Measurements from ENCODE around the gene ABCA9. TPM values are rescaled to one million over a fixed set of nuclear protein-coding genes. Genes with fewer than 3 reads are reported as not detected.
"Not testable (repeated sequence)": the region's sequence is repeated elsewhere in the genome, so short reads cannot be mapped to it uniquely, and the experiment has no call there.

ABCA9 gene
- total and polyA plus RNA-seq, 9 donors: 10.3 to 18.5 (median 13.2) TPM

DNA sequence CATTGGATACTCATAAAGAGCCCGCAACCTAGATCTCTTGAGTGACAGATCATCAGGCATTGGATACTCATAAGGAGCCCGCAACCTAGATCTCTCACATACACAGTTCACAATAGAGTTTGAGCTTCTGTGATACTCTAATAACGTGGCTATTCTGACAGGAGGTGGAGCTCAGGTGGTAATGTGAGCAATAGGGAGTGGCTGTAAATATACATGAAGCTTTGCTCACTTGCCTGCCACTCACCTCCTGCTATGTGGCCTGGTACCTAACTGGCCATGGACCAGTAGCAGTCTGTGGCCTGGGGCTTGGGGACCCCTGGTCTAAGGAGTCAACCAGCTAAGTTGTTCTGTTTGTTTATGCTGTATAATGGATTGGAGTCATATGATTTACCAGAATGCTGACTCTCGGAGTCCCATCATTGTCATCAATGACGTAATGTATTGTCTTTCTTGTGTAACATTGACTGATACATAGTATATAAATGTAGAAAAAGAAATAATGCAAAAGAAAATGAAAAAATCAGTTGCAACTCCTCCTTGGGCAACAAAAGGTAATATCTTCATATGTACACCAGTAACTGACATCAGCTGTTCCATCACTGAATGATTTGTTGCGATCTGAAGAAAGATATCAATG lies 17.5 kb downstream of the ABCA9 start:
- no peaks in the 10 kb centered on the region for H3K9me3 ChIP-seq (replicated peaks; ENCODE audit: control insufficient read depth, low read depth, low read length)
- H3K27ac ChIP-seq (ENCODE audit: low read length): no peak overlapping the region
- WGBS (ENCODE audit: insufficient coverage): no CpG with 5 or more reads among the region's 6 CpGs
- H3K27me3 ChIP-seq (ENCODE audit: control insufficient read depth, insufficient read depth, low read length): peaks cover 2% of the 10 kb centered on the region
- DNase-seq: no peak
- no peak overlapping the region for H3K4me3 ChIP-seq (ENCODE audit: low read length)
- H3K4me1 ChIP-seq (ENCODE audit: control insufficient read depth, insufficient read depth, low read length): no peaks in the 10 kb centered on the region
- peaks cover 4% of the 10 kb centered on the region for H3K36me3 ChIP-seq (ENCODE audit: control insufficient read depth, insufficient read depth, low read length)

DNA sequence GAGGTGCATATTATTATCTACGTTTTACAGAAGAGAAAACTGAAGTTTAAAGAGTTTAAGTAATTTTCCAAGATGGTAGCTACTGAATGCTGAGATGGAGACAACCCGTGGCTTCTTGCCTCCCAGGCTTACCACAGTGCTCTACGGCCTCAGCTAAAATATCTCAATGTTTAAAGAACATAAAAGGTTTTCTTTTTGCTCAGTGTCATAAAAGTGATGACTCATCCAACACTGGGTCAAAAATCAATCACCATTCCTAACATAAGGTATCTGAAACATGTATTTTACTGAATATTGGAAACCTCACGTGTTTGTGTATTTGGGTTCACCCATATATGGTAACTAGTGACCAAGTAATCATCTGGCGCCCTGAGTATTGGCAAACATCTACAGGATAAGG lies 18.4 kb downstream of the ABCA9 start:
- DNase-seq: no peak
- no CpG with 5 or more reads among the region's 5 CpGs for WGBS (ENCODE audit: insufficient coverage)
- Histone ChIP-seq H3K36me3 (ENCODE audit: control insufficient read depth, insufficient read depth, low read length) (no peaks in the 10 kb centered on the region), H3K27me3 (ENCODE audit: control insufficient read depth, insufficient read depth, low read length) (no peaks in the 10 kb centered on the region), H3K4me3 (ENCODE audit: low read length) (no peak overlapping the region), H3K27ac (ENCODE audit: low read length) (no peak overlapping the region), H3K4me1 (ENCODE audit: control insufficient read depth, insufficient read depth, low read length) (no peaks in the 10 kb centered on the region), H3K9me3 (replicated peaks; ENCODE audit: control insufficient read depth, low read depth, low read length) (peaks cover 1% of the 10 kb centered on the region)

- Histone ChIP-seq H3K27ac (ENCODE audit: low read length) (no peak overlapping the region), H3K4me3 (ENCODE audit: low read length) (no peak overlapping the region), H3K4me1 (ENCODE audit: control insufficient read depth, insufficient read depth, low read length) (no peaks in the 10 kb centered on the region), H3K27me3 (ENCODE audit: control insufficient read depth, insufficient read depth, low read length) (no peaks in the 10 kb centered on the region), H3K36me3 (ENCODE audit: control insufficient read depth, insufficient read depth, low read length) (peaks cover under 1% of the 10 kb centered on the region), H3K9me3 (replicated peaks; ENCODE audit: control insufficient read depth, low read depth, low read length) (no peaks in the 10 kb centered on the region)
- WGBS (ENCODE audit: insufficient coverage): 67% methylated on average over 1 of the region's 3 CpGs
- no peak for DNase-seq
These were observed 28.9 kb downstream of the ABCA9 start for GRCh38 chr17:69031839-69032238.

DNA sequence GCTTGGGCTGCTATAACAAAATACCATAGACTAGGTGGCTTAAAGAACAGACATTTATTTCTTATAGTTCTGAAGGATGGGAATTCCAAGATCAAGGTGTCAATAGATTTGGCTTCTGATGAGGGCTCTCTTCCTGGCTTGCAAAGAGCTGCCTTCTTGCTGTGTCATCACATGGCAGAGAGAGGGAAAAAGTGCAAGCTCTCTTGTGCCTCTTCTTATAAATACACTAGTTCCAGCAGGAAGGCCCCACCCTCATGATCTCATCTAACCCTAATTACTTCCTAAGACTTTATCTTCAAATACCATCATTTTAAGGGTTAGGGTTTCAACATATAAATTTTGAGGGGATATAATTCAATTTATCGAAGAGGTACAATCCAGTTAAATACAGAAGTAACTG lies 30.6 kb downstream of the ABCA9 start:
- DNase-seq: peak; percentile 11
- no peak overlapping the region for H3K27ac ChIP-seq (ENCODE audit: low read length)
- peaks cover 3% of the 10 kb centered on the region for H3K36me3 ChIP-seq (ENCODE audit: control insufficient read depth, insufficient read depth, low read length)
- no peaks in the 10 kb centered on the region for H3K27me3 ChIP-seq (ENCODE audit: control insufficient read depth, insufficient read depth, low read length)
- 100% methylated on average over 1 of the region's 1 CpG for WGBS (ENCODE audit: insufficient coverage)
- H3K4me1 ChIP-seq (ENCODE audit: control insufficient read depth, insufficient read depth, low read length): no peaks in the 10 kb centered on the region
- H3K9me3 ChIP-seq (replicated peaks; ENCODE audit: control insufficient read depth, low read depth, low read length): no peaks in the 10 kb centered on the region
- H3K4me3 ChIP-seq (ENCODE audit: low read length): no peak overlapping the region

DNA sequence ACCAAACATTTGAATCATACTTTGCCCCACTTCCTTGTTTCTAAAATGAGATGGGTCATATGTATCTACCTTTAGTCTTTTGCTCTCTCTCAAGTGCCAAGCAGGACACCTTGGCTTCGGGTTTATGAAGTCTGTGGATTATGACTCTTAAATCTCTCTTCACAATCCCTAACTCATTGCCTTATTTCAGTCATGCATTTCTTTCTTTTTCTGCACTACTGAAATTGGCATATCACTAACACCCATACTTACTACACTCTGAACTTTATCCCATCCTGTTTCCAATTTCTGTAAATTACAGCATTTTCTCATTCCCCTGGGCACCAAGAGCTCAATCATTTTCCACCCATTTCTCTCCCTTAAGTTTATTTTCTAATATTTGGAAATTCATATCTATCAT lies 42.0 kb downstream of the ABCA9 start:
- DNase-seq: no peak
- WGBS (ENCODE audit: insufficient coverage): 60% methylated on average over 1 of the region's 1 CpG
- no peaks in the 10 kb centered on the region for H3K27me3 ChIP-seq (ENCODE audit: control insufficient read depth, insufficient read depth, low read length)
- no peaks in the 10 kb centered on the region for H3K4me1 ChIP-seq (ENCODE audit: control insufficient read depth, insufficient read depth, low read length)
- H3K27ac ChIP-seq (ENCODE audit: low read length): no peak overlapping the region
- no peak overlapping the region for H3K4me3 ChIP-seq (ENCODE audit: low read length)
- no peaks in the 10 kb centered on the region for H3K9me3 ChIP-seq (replicated peaks; ENCODE audit: control insufficient read depth, low read depth, low read length)
- peaks cover 9% of the 10 kb centered on the region for H3K36me3 ChIP-seq (ENCODE audit: control insufficient read depth, insufficient read depth, low read length)

DNA sequence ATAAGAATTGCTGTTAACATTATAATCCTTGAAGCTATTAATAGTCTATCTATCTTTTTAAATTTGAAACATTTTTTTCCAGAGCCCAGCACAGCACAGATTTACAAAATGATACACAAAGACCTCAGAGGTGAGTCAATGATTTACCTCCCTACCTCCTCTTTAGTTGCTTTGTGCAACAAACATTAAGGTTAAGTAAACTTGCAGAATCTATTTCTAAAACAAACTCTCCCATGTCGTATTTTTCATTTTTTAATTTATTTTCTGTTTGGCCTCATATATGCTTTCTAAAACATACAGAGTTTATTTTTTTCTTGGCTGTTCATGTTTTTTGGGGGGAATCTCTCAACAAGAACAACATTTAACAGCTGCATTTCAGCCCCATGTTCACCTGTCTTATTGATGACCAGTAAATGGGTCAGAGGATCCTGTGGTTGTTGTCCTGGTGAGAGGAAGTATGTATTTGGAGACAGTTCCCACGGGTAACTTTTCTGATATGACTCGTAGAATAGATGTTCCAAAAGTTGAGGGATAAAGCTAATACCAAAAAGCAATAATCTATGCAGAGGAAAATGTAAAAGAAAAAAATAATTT lies 42.6 kb downstream of the ABCA9 start:
- Histone ChIP-seq H3K27me3 (ENCODE audit: control insufficient read depth, insufficient read depth, low read length) (no peaks in the 10 kb centered on the region), H3K9me3 (replicated peaks; ENCODE audit: control insufficient read depth, low read depth, low read length) (no peaks in the 10 kb centered on the region), H3K4me1 (ENCODE audit: control insufficient read depth, insufficient read depth, low read length) (no peaks in the 10 kb centered on the region), H3K36me3 (ENCODE audit: control insufficient read depth, insufficient read depth, low read length) (peaks cover 13% of the 10 kb centered on the region), H3K27ac (ENCODE audit: low read length) (no peak overlapping the region), H3K4me3 (ENCODE audit: low read length) (no peak overlapping the region)
- no CpG with 5 or more reads among the region's 3 CpGs for WGBS (ENCODE audit: insufficient coverage)
- no peak for DNase-seq

GRCh38 chr17:69015631-69016030 lies 45.1 kb downstream of the ABCA9 start:
- WGBS (ENCODE audit: insufficient coverage): no CpG with 5 or more reads among the region's 2 CpGs
- Histone ChIP-seq H3K36me3 (ENCODE audit: control insufficient read depth, insufficient read depth, low read length) (peaks cover 13% of the 10 kb centered on the region), H3K4me1 (ENCODE audit: control insufficient read depth, insufficient read depth, low read length) (no peaks in the 10 kb centered on the region), H3K4me3 (ENCODE audit: low read length) (no peak overlapping the region), H3K27ac (ENCODE audit: low read length) (no peak overlapping the region), H3K27me3 (ENCODE audit: control insufficient read depth, insufficient read depth, low read length) (no peaks in the 10 kb centered on the region), H3K9me3 (replicated peaks; ENCODE audit: control insufficient read depth, low read depth, low read length) (no peaks in the 10 kb centered on the region)
- DNase-seq: no peak

DNA sequence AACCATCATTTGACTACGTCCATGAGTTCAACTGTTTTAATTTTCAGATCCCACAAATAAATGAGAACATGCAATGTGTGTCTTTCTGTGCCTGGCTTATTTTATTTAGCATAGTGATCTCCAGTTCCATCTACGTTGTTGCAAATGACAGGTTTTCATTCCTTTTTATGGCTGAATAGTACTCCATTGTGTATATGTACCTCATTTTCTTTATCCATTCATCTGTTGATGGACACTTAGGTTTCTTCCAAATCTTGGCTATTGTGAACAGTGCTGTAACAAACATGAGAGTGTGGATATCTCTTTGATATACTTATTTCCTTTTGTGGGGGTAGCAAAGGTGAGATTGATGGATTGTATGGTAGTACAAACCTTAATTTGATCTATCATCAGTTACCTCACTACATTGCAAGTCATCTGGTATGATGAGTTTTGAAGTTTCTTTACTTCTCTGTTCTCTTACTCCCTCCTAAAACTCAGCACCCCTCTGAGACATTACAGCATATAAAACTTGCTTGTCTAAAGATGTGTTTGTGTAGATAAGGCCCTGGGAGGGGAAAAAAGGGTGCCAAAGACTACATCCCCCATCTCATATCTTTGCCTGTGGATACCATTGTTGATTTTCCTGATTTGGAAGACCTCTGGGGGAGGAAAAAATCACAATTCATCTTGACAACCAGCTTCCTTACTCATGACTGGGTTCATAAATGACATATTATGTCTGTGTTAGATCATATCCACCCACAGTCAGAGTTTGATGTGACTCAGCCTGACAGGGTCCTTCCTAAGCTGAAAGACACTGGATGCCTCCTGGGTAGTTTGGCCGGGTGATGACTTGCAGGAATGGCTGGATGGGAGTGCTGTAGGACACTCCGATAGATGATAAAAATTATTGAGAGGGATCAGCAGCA lies 47.6 kb downstream of the ABCA9 start:
- no peak for DNase-seq
- WGBS (ENCODE audit: insufficient coverage): 100% methylated on average over 2 of the region's 4 CpGs
- H3K4me1 ChIP-seq (ENCODE audit: control insufficient read depth, insufficient read depth, low read length): no peaks in the 10 kb centered on the region
- H3K9me3 ChIP-seq (replicated peaks; ENCODE audit: control insufficient read depth, low read depth, low read length): no peaks in the 10 kb centered on the region
- H3K36me3 ChIP-seq (ENCODE audit: control insufficient read depth, insufficient read depth, low read length): peaks cover 12% of the 10 kb centered on the region
- no peak overlapping the region for H3K27ac ChIP-seq (ENCODE audit: low read length)
- no peak overlapping the region for H3K4me3 ChIP-seq (ENCODE audit: low read length)
- H3K27me3 ChIP-seq (ENCODE audit: control insufficient read depth, insufficient read depth, low read length): no peaks in the 10 kb centered on the region

DNA sequence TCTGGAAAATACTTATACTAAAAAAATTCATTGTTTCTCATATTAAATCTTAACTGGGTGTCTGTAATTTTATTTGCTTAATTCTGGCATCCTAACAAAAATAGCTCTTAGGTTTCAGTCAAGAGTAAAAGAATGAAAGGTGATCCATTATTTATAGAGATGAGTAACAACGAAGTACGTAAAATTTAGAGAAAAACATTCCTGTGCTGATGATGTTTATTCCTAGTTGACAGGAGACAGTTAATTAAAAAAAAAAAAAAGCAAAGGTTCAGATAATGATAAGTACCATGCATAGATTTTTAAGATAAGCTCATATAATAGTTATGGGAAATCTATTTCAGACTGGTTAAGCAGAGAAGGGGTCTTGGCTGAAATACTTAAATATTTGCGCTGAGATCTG lies 50.8 kb downstream of the ABCA9 start:
- H3K27me3 ChIP-seq (ENCODE audit: control insufficient read depth, insufficient read depth, low read length): no peaks in the 10 kb centered on the region
- DNase-seq: no peak
- no peak overlapping the region for H3K4me3 ChIP-seq (ENCODE audit: low read length)
- H3K36me3 ChIP-seq (ENCODE audit: control insufficient read depth, insufficient read depth, low read length): peaks cover 15% of the 10 kb centered on the region
- H3K9me3 ChIP-seq (replicated peaks; ENCODE audit: control insufficient read depth, low read depth, low read length): peaks cover 3% of the 10 kb centered on the region
- H3K4me1 ChIP-seq (ENCODE audit: control insufficient read depth, insufficient read depth, low read length): no peaks in the 10 kb centered on the region
- WGBS (ENCODE audit: insufficient coverage): 100% methylated on average over 1 of the region's 3 CpGs
- H3K27ac ChIP-seq (ENCODE audit: low read length): no peak overlapping the region

DNA sequence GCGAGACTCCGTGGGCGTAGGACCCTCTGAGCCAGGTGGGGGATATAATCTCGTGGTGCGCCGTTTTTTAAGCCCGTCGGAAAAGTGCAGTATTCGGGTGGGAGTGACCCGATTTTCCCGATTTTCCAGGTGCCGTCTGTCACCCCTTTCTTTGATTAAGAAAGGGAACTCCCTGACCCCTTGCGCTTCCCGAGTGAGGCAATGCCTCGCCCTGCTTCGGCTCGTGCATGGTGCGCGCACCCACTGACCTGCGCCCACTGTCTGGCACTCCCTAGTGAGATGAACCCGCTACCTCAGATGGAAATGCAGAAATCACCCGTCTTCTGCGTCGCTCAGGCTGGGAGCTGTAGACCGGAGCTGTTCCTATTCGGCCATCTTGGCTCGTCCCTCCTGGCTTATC lies 56.0 kb downstream of the ABCA9 start:
- not testable (repeated sequence) for H3K4me3 ChIP-seq (ENCODE audit: low read length); H3K4me1 ChIP-seq (ENCODE audit: control insufficient read depth, insufficient read depth, low read length); DNase-seq; H3K27me3 ChIP-seq (ENCODE audit: control insufficient read depth, insufficient read depth, low read length); H3K27ac ChIP-seq (ENCODE audit: low read length); H3K36me3 ChIP-seq (ENCODE audit: control insufficient read depth, insufficient read depth, low read length); H3K9me3 ChIP-seq (replicated peaks; ENCODE audit: control insufficient read depth, low read depth, low read length)
- WGBS (ENCODE audit: insufficient coverage): 96% methylated on average over 11 of the region's 27 CpGs
